ENCODE results near the gene C16orf86. TPM values are rescaled to one million over a fixed set of nuclear protein-coding genes. Genes with fewer than 3 reads are reported as not detected.

C16orf86 gene
- total RNA-seq, 1 donor from 2014 or later = 3.1 TPM

DNA sequence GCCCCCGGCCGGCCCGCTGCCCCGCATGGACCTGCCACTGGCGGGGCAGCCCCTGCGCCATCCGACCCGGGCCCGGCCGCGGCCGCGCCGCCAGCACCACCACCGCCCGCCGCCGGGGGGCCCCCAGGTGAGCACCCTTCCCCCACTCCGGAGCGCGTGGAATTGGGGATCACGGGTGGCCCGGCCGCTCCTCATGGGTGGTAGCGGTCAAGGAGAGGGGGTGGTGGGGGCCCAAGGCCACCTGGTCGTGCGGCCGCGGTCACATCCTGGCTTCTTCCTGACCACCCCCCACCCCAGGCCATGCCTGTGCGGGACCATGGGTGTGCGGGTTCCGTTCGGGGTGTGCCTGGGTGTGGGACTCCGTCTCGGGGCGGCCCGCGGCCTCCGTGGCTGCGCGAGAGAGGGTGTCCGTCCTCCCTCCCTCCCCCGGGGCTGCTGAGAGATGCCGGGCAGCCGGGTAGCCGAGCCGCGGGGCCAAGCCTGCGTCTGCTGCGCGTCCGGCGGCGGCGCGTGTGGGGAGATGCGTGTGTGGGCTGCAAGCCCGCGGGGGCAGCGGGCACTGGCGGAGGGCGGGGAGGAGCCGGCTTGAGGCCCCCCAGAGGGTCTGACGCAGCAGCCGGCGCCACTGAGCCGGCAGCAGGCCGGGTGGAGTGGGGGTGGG, 13.4 kb upstream of the C16orf86 start:
- H3K9ac ChIP-seq (ENCODE audit: low read depth in 1 of 3, low read length in 3 of 3) = no peak overlapping the region
- H3K27ac ChIP-seq (ENCODE audit: low read depth, low read length) = no peak overlapping the region
- peak overlapping the region in 2 of 3 donors; percentile 32 to 52 for H3K4me3 ChIP-seq (ENCODE audit: low read length in 3 of 3)
- H3K4me1 ChIP-seq (ENCODE audit: control insufficient read depth in 3 of 3, insufficient read depth in 3 of 3, low read length in 3 of 3) = peaks cover 4 to 9% (median 6%) of the 10 kb centered on the region in 3 donors
- H3K9me3 ChIP-seq (ENCODE audit: control insufficient read depth in 3 of 3, low read length in 3 of 3) = no peaks in the 10 kb centered on the region
- H3K36me3 ChIP-seq (ENCODE audit: control insufficient read depth in 3 of 3, insufficient read depth in 3 of 3, low read length in 3 of 3) = peaks cover 7 to 8% (median 7%) of the 10 kb centered on the region in 3 donors
- peaks cover 52 to 71% (median 69%) of the 10 kb centered on the region in 3 donors for H3K27me3 ChIP-seq (ENCODE audit: control insufficient read depth in 3 of 3, insufficient read depth in 3 of 3, low read length in 3 of 3)

- Histone ChIP-seq H3K9me3 (ENCODE audit: control insufficient read depth in 3 of 3, low read length in 3 of 3) (no peaks in the 10 kb centered on the region), H3K27me3 (ENCODE audit: control insufficient read depth in 3 of 3, insufficient read depth in 3 of 3, low read length in 3 of 3) (peaks cover 45 to 64% (median 63%) of the 10 kb centered on the region in 3 donors), H3K27ac (ENCODE audit: low read depth, low read length) (no peak overlapping the region), H3K4me3 (ENCODE audit: low read length in 3 of 3) (no peak overlapping the region), H3K36me3 (ENCODE audit: control insufficient read depth in 3 of 3, insufficient read depth in 3 of 3, low read length in 3 of 3) (peaks cover 7 to 12% (median 9%) of the 10 kb centered on the region in 3 donors), H3K4me1 (ENCODE audit: control insufficient read depth in 3 of 3, insufficient read depth in 3 of 3, low read length in 3 of 3) (peaks cover 9 to 11% (median 10%) of the 10 kb centered on the region in 3 donors), H3K9ac (ENCODE audit: low read depth in 1 of 3, low read length in 3 of 3) (no peak overlapping the region)
Measured at GRCh38 chr16:67653789-67654402, 12.7 kb upstream of the C16orf86 start.

DNA sequence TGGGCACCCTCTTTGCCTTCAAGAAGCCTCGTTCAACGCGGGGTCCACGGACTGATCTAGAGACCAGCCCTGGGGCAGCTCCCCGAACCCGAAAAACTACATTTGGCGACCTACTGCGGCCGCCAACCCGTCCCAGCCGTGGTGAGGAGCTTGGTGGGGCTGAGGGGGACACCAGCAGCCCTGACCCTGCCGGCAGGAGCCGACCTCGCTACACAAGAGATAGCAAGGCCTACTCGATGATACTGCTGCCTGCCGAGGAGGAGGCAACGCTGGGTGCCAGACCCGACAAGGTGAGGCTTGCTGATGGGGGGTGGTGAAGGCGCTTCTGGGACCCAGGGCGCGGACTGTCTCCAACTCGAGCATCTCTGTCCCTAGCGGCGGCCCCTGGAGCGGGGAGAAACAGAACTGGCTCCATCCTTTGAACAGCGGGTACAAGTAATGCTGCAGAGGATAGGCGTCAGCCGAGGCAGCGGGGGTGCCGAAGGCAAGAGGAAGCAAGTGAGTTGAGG, 12.2 kb upstream of the C16orf86 start:
- H3K4me3 ChIP-seq (ENCODE audit: low read length in 3 of 3) = no peak overlapping the region
- peaks cover 7 to 12% (median 9%) of the 10 kb centered on the region in 3 donors for H3K36me3 ChIP-seq (ENCODE audit: control insufficient read depth in 3 of 3, insufficient read depth in 3 of 3, low read length in 3 of 3)
- H3K27ac ChIP-seq (ENCODE audit: low read depth, low read length) = no peak overlapping the region
- H3K9me3 ChIP-seq (ENCODE audit: control insufficient read depth in 3 of 3, low read length in 3 of 3) = no peaks in the 10 kb centered on the region
- H3K9ac ChIP-seq (ENCODE audit: low read depth in 1 of 3, low read length in 3 of 3) = no peak overlapping the region
- peaks cover 40 to 59% (median 57%) of the 10 kb centered on the region in 3 donors for H3K27me3 ChIP-seq (ENCODE audit: control insufficient read depth in 3 of 3, insufficient read depth in 3 of 3, low read length in 3 of 3)
- H3K4me1 ChIP-seq (ENCODE audit: control insufficient read depth in 3 of 3, insufficient read depth in 3 of 3, low read length in 3 of 3) = peaks cover 14 to 17% (median 15%) of the 10 kb centered on the region in 3 donors

- Histone ChIP-seq H3K4me3 (ENCODE audit: low read length in 3 of 3) (no peak overlapping the region), H3K27ac (ENCODE audit: low read depth, low read length) (no peak overlapping the region), H3K9ac (ENCODE audit: low read depth in 1 of 3, low read length in 3 of 3) (no peak overlapping the region), H3K27me3 (ENCODE audit: control insufficient read depth in 3 of 3, insufficient read depth in 3 of 3, low read length in 3 of 3) (peaks cover 31 to 50% (median 48%) of the 10 kb centered on the region in 3 donors), H3K36me3 (ENCODE audit: control insufficient read depth in 3 of 3, insufficient read depth in 3 of 3, low read length in 3 of 3) (peaks cover 7 to 12% (median 9%) of the 10 kb centered on the region in 3 donors), H3K4me1 (ENCODE audit: control insufficient read depth in 3 of 3, insufficient read depth in 3 of 3, low read length in 3 of 3) (peaks cover 17 to 23% (median 22%) of the 10 kb centered on the region in 3 donors), H3K9me3 (ENCODE audit: control insufficient read depth in 3 of 3, low read length in 3 of 3) (no peaks in the 10 kb centered on the region)
Measured at GRCh38 chr16:67655363-67655762, 11.3 kb upstream of the C16orf86 start.

GRCh38 chr16:67656344-67657016, 10.1 kb upstream of the C16orf86 start:
- H3K4me3 ChIP-seq (ENCODE audit: low read length in 3 of 3) = no peak overlapping the region
- no peaks in the 10 kb centered on the region for H3K9me3 ChIP-seq (ENCODE audit: control insufficient read depth in 3 of 3, low read length in 3 of 3)
- peaks cover 21 to 41% (median 37%) of the 10 kb centered on the region in 3 donors for H3K27me3 ChIP-seq (ENCODE audit: control insufficient read depth in 3 of 3, insufficient read depth in 3 of 3, low read length in 3 of 3)
- H3K9ac ChIP-seq (ENCODE audit: low read depth in 1 of 3, low read length in 3 of 3) = no peak overlapping the region
- H3K27ac ChIP-seq (ENCODE audit: low read depth, low read length) = no peak overlapping the region
- peaks cover 7 to 12% (median 9%) of the 10 kb centered on the region in 3 donors for H3K36me3 ChIP-seq (ENCODE audit: control insufficient read depth in 3 of 3, insufficient read depth in 3 of 3, low read length in 3 of 3)
- peaks cover 23 to 32% (median 30%) of the 10 kb centered on the region in 3 donors for H3K4me1 ChIP-seq (ENCODE audit: control insufficient read depth in 3 of 3, insufficient read depth in 3 of 3, low read length in 3 of 3)

DNA sequence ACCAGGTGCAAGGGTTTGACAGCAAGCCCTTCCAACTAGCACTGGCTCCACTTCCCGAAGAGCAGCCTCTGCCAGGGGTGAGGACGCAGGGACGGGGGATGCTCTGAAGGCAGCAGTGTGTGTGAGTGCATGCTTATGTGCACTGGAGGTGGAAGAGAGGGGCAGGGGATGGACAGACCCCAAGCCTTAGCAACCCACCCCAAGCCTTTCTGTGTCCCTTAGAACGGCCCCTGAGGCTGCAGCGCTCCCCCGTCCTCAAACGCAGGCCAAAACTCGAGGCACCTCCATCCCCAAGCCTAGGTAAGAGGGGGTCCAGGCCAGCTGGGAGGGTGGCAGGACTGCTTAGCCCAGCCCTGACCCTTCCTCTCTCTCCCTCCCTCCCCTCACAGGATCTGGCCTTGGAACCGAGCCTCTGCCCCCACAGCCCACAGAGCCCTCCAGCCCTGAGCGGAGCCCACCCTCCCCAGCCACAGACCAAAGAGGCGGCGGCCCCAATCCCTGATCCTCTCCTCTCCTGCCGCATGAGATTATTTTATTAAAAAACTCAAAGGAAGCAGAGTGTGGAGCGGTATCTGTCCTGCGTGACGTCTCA, 9.5 kb upstream of the C16orf86 start:
- no peak overlapping the region for H3K27ac ChIP-seq (ENCODE audit: low read depth, low read length)
- peaks cover 14 to 37% (median 31%) of the 10 kb centered on the region in 3 donors for H3K27me3 ChIP-seq (ENCODE audit: control insufficient read depth in 3 of 3, insufficient read depth in 3 of 3, low read length in 3 of 3)
- peaks cover 7 to 12% (median 9%) of the 10 kb centered on the region in 3 donors for H3K36me3 ChIP-seq (ENCODE audit: control insufficient read depth in 3 of 3, insufficient read depth in 3 of 3, low read length in 3 of 3)
- no peaks in the 10 kb centered on the region for H3K9me3 ChIP-seq (ENCODE audit: control insufficient read depth in 3 of 3, low read length in 3 of 3)
- no peak overlapping the region for H3K4me3 ChIP-seq (ENCODE audit: low read length in 3 of 3)
- no peak overlapping the region for H3K9ac ChIP-seq (ENCODE audit: low read depth in 1 of 3, low read length in 3 of 3)
- H3K4me1 ChIP-seq (ENCODE audit: control insufficient read depth in 3 of 3, insufficient read depth in 3 of 3, low read length in 3 of 3) = peaks cover 25 to 33% (median 31%) of the 10 kb centered on the region in 3 donors

- Histone ChIP-seq H3K9ac (ENCODE audit: low read depth in 1 of 3, low read length in 3 of 3) (no peak overlapping the region), H3K27me3 (ENCODE audit: control insufficient read depth in 3 of 3, insufficient read depth in 3 of 3, low read length in 3 of 3) (peaks cover 11 to 32% (median 26%) of the 10 kb centered on the region in 3 donors), H3K27ac (ENCODE audit: low read depth, low read length) (no peak overlapping the region), H3K9me3 (ENCODE audit: control insufficient read depth in 3 of 3, low read length in 3 of 3) (no peaks in the 10 kb centered on the region), H3K4me1 (ENCODE audit: control insufficient read depth in 3 of 3, insufficient read depth in 3 of 3, low read length in 3 of 3) (peaks cover 25 to 33% (median 31%) of the 10 kb centered on the region in 3 donors), H3K4me3 (ENCODE audit: low read length in 3 of 3) (no peak overlapping the region), H3K36me3 (ENCODE audit: control insufficient read depth in 3 of 3, insufficient read depth in 3 of 3, low read length in 3 of 3) (peaks cover 9 to 17% (median 13%) of the 10 kb centered on the region in 3 donors)
Measured at GRCh38 chr16:67657751-67658518, 8.7 kb upstream of the C16orf86 start.

DNA sequence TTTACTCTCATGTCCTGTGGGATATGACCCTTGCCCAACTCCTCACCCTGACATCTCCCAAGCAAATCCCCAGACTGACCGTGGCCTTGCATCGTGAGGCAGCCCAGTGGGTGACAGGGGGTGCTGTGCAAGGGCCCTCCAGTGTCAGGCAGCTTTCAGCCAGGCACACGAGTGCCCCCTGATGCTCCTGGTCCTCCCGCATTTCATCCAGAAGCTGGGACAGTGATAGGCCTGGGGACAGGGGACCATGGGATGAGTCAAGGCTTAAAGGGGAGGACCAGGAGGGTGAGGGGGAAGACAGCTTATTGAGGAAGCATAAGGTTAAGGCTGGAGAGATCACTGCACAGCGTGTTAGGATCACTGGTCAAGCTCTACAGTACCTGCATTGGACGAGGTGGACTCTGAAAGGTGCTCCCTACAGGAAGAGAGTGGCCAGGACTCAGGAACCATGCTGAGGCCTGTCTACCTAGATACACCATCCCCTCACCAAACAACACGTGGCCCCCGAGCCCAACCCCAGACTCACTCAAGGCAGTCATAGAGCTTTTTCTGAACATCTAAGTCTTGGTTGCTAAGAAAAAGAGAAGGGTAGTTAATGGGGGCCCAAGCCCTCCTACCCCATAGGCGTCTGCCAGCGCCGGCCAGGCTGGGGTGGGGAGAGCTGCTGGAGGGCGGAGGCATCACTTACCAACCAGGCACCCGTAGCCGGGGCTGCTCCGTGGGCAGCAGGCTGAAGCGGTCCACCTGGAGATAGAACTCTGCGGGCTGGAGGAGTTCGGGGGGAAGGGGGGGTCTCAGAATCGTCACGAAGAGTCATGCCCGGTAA, 7.6 kb upstream of the C16orf86 start:
- Histone ChIP-seq H3K27me3 (ENCODE audit: control insufficient read depth in 3 of 3, insufficient read depth in 3 of 3, low read length in 3 of 3) (peaks cover 9 to 21% (median 16%) of the 10 kb centered on the region in 3 donors), H3K9me3 (ENCODE audit: control insufficient read depth in 3 of 3, low read length in 3 of 3) (no peaks in the 10 kb centered on the region), H3K9ac (ENCODE audit: low read depth in 1 of 3, low read length in 3 of 3) (peak overlapping the region; percentile 80 to 86 (median 85)), H3K36me3 (ENCODE audit: control insufficient read depth in 3 of 3, insufficient read depth in 3 of 3, low read length in 3 of 3) (peaks cover 15 to 17% (median 17%) of the 10 kb centered on the region in 3 donors), H3K4me3 (ENCODE audit: low read length in 3 of 3) (peak overlapping the region; percentile 99), H3K27ac (ENCODE audit: low read depth, low read length) (no peak overlapping the region), H3K4me1 (ENCODE audit: control insufficient read depth in 3 of 3, insufficient read depth in 3 of 3, low read length in 3 of 3) (peaks cover 22 to 29% (median 24%) of the 10 kb centered on the region in 3 donors)
